Renal cortex interstitium (tissue), 11 donors: Measurements from ENCODE around the gene GGTLC2. TPM values are rescaled to one million over a fixed set of nuclear protein-coding genes. Genes with fewer than 3 reads are reported as not detected.
"Not testable (repeated sequence)": the region's sequence is repeated elsewhere in the genome, so short reads cannot be mapped to it uniquely, and the experiment has no call there.

Experiments
- DNase-seq, 11 donors: peaks; one replicate each; pipeline ENCODE4 v3.0.0-alpha.2; 2013; ENCODE audit warnings: low read depth in 9 of 11, low spot score in 4 of 11; ENCODE audit errors: extremely low read depth in 1 of 11
- polyA plus RNA-seq, 3 donors: library from polyadenylated mRNA; unstranded; fragments of 120-200 nt; gene quantifications; one replicate each; pipeline ENCODE4 v1.2.1, GENCODE V29; 2013; ENCODE audit not compliant: insufficient read length in 3 of 3

Gene GGTLC2
- polyA plus RNA-seq, 3 donors, result 0.30 to 0.32 TPM; not detected in 1

GRCh38 chr22:22684580-22685561 lies 40.5 kb downstream of the GGTLC2 start:
- DNase-seq, result no peak

- DNase-seq, result no peak
These were observed 41.2 kb downstream of the GGTLC2 start for GRCh38 chr22:22685586-22685985.

- not testable (repeated sequence) for DNase-seq
These were observed 42.0 kb downstream of the GGTLC2 start for GRCh38 chr22:22686202-22687115.

- peak in 3 of 11 donors; percentile 31 to 46 (median 39) for DNase-seq
These were observed 43.5 kb downstream of the GGTLC2 start for GRCh38 chr22:22687638-22688500.

GRCh38 chr22:22689621-22690345 lies 45.4 kb downstream of the GGTLC2 start:
- no peak for DNase-seq

- DNase-seq, result no peak
These were observed 46.6 kb downstream of the GGTLC2 start for GRCh38 chr22:22691055-22691454.

GRCh38 chr22:22691716-22692701 lies 47.6 kb downstream of the GGTLC2 start:
- no peak for DNase-seq

GRCh38 chr22:22692707-22693530 lies 48.5 kb downstream of the GGTLC2 start:
- peak in 4 of 11 donors; percentile 26 to 40 (median 36) for DNase-seq

- no peak for DNase-seq
These were observed 49.1 kb downstream of the GGTLC2 start for GRCh38 chr22:22693531-22693884.

GRCh38 chr22:22694106-22694505 lies 49.7 kb downstream of the GGTLC2 start:
- DNase-seq, result no peak

- DNase-seq, result no peak
These were observed 51.7 kb downstream of the GGTLC2 start for GRCh38 chr22:22696104-22696503.

Other genes starting within 250 kb of the GGTLC2 start
- gene ZNF280B, start 135.9 kb upstream of the GGTLC2 start, polyA plus RNA-seq, result 1 to 10 TPM; 4.0 to 4.7 (median 4.3) TPM
- not detected for gene ZNF280A, start 124.3 kb upstream of the GGTLC2 start, polyA plus RNA-seq
- gene PRAME, start 85.3 kb upstream of the GGTLC2 start, polyA plus RNA-seq, result 1 to 10 TPM in 2 of 3 donors, under 1 TPM in 1; 0.90 to 1.7 (median 1.0) TPM
- gene IGLL5, start 243.2 kb downstream of the GGTLC2 start, polyA plus RNA-seq, result under 1 TPM in 2 of 3 donors, not detected in 1; 0.34 to 0.67 TPM